HG03064 (cell line): ENCODE measurements around the gene OST4.
"Not testable (repeated sequence)": the region's sequence is repeated elsewhere in the genome, so short reads cannot be mapped to it uniquely, and the experiment has no call there.

Experiments used
- ATAC-seq: cut with Tn5 transposase; IDR thresholded peaks from one replicate; pipeline ENCODE4 v1.9.1; 2021; ENCODE audit warnings: low read depth; ENCODE audit not compliant: unreplicated experiment

OST4 gene

DNA sequence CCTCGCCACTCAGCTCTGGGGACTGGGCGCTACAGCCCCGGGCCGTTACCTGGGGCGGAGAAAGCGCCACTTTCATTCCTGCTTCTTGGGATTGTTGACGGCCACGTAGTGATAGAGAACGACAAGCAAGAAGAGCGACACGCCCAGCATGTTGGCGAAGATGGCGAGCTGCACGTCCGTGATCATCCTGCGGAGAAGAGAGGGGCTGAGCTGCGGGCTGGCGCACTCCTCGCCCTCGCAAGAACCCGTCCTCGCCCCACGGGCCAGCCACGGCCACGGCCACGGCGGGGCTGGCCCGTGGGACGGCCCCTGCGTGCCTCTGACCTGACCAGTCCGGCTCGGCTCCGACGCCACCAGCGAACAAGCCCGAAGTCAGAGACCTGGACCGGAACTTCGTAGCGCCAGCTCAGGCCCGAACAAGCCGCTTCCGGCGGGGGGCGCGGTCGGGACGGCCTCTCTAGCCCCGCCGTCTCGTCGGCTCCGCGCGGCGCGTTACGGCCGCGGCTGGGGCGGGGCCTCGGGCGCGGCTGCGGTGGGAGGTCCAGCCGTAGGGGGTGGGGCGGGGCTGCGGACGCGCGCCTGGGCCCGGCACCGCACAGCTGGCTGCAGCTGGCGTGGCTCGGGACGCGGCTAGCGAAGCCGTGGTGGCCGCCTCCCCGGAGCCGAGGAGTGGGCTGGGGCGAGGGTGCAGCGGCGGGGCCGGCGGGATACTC, at the start of gene OST4:
Gene OST4 (minus strand): TSS at position 378 of the 713 bp plus-strand sequence.
- peak; percentile 89 for ATAC-seq

DNA sequence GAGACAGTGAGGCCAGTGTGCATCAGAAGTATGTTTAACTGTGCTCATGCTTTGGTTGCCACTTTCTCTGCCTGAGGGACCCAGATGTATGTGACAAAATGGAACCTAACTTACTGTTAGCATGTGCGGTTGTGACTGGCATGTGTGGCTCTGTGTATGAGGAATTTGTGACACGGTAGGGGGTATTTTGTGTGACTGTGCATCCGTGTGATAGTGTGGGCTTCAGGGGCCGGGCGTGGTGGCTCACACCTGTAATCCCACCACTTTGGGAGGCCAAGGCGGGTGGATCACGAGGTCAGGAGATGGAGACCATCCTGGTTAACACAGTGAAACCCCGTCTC, 47.8 kb upstream of the OST4 start:
- ATAC-seq: not testable (repeated sequence)

DNA sequence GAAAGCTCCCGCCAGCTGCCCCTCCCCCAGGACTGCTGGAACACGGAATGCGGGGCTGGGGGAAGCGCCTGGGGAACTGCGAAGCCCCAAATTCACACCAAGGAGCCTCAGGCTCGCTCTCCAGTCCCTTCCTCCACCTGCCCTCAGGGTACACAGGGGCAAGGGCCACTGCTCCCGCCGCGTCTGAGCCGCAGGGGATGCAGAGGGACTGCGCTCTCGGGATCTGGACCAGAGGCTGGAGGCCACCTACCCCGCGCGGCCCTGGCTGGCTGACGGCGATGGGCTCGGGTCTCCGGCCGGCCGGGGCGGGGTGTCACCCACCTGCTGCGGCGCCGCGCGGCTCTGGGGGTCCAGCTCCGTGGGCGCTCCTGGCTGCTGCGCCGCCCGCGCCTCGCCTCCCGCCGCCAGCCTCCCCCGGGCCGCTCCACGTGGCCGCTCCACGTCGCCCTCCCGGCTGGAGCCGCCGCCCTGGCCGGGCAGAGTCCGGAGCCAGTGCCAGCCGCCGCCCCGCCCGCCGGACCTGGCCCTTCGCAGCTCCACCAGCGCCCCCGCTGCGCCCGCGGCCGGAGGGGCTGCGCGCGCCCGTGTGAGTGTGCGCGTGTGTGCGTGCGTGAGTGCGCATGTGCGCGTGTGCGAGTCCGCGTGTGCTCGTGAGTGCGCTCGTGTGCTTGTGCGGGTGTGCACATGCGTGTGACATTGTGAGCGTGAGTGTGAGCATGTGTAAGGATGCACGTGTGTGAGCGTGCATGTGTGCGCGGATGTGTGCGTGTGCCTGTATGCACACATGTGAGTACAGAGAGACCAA, 47.3 kb upstream of the OST4 start, which contains the start of gene CGREF1:
Gene CGREF1 (minus strand): TSS at position 604 of the 805 bp plus-strand sequence. CDS start 14,762 bp downstream, outside the sequence.
- no peak for ATAC-seq

DNA sequence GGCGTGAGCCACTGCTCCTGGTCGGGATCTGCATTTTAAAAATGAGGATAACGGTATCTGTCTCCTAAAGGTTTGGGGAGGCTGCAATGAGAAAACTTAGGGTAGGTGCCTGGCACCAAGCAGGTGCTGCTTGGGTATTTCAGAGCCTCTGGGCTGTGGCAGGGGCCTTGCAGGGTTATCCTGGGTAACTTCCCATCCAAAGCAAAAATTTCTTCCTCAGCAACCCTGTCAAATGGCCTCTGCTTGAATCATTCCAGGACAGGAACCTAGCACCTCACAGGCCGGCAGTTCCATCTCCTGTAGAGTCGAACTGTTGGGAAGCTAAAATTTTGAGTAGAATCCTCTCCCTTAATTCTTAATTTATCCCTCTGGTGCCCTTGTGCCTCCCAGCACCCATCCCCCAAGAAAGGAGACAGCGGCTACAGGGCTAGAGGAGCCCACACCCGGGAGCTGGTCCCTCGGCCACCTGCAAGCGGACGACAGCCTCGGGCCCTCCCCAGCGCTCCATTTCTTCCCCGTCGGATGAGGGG, 46.6 kb upstream of the OST4 start:
- no peak for ATAC-seq

DNA sequence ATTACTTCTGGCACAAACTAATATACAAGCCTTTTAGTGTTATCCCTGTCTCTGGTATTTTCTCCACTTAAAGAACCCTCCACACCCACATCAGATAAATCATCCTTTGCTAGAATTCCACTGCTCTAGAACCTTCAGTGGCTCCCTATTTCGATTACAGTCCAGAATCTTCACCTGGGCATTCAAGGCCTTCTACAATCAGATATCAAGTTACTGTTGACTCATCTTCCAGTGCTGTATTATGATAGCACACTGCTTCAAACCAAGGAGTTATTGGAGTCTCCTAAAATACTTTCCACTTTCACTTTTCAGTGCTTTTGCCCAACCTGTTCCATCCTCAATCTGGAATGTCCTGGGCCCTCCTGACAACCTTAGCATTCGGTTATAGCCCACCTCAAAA, 44.1 kb upstream of the OST4 start:
- no peak for ATAC-seq

DNA sequence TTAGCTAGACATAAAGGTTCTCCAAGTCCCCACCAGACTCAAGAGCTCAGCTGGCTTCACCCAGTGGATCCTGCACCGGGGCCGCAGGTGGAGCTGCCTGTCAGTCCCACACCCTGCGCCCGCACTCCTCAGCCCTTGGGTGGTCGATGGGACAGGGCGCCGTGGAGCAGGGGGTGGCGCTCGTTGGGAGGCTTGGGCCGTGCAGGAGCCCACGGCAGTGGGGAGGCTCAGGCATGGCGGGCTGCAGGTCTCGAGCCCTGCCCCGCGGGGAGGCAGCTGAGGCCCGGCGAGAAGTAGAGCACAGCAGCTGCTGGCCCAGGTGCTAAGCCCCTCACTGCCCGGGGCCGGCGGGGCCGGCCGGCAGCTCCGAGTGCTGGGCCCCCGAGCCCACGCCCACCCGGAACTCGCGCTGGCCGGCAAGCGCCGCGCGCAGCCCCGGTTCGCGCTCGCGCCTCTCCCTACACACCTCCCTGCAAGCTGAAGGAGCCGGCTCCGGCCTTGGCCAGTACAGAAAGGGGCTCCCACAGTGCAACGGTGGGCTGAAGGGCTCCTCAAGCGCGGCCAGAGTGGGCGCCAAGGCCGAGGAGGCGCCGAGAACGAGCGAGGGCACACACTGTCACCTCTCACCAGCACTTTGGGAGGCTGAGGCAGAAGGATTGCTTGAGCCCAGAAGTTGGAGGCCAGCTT, 40.1 kb upstream of the OST4 start:
- not testable (repeated sequence) for ATAC-seq

DNA sequence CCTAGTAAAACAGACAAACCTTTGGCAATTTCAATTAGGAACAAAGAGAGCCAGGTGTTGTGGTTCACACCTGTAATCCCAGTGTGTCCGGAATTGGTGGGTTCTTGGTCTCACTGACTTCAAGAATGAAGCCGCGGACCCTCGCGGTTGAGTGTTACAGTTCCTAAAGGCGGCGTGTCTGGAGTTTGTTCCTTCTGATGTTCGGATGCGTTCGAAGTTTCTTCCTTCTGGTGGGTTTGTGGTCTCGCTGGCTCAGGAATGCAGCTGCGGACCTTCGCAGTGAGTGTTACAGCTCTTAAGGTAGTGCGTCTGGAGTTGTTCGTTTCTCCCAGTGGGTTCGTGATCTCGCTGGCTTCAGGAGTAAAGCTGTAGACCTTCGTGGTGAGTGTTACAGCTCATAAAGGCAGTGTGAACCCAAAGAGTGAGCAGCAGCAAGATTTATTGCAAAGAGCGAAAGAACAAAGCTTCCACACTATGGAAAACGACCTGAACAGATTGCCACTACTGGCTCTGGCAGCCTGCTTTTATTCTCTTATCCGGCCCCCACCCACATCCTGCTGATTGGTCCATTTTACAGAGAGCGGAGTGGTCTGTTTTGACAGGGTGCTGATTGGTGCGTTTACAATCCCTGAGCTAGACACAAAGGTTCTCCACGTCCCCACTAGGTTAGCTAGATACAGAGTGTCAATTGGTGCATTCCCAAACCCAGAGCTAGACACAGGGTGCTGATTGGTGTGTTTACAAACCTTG, 39.3 kb upstream of the OST4 start:
- not testable (repeated sequence) for ATAC-seq

DNA sequence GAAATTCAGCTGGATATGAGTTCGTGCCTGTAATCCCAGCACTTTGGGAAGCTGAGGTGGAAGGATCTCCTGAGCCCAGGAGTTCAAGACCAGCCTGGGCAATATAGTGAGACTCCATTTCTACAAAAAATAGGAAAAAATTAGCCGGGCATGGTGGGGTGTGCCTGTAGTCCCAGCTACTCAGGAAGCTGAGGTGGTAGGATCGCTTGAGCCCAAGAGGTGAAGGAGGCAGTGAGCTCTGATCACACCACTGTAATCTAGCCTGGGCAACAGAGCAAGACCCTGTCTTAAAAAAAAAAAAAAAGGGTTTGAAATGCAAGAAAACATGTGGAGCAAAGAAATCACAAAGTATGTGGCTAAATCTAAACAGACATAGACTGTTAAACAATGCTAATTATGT, 37.6 kb upstream of the OST4 start:
- no peak for ATAC-seq

DNA sequence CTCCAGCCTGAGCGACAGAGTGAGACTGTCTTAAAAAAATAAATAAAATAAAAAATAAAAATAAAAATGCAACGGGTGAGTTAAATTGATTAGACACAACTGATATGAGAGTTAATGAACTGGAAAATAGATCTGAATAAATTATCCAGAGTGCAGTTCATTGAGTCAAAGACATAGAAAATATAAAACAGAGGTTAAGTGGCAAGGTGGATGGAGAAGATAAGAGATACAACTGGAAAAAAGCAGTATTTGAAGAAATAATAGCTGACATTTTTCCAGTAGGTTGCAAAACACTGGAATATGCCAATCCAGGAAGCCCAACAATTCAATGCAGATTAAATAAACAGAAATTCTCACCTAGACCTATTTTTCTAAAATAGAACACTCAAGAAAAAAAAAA, 36.8 kb upstream of the OST4 start:
- ATAC-seq: no peak

DNA sequence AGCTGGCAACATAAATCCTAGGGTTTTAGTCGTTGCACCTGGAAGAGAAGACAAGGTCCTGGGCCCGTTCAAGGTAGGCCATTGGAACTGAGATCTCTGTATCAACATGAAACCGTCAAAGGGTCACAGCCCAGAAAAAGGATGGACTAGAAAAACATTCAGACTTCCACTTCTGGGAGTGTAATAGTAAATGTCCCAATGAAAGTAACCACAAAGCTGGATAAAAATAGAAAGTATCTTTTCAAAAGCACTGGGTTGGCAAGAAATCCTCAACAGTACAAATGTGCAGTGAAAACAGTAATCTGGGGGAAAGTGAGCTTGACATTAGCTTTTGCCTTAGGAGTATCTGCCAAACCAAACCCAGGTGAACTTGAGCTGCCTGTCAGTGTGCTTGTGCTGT, 34.5 kb upstream of the OST4 start:
- ATAC-seq: no peak

DNA sequence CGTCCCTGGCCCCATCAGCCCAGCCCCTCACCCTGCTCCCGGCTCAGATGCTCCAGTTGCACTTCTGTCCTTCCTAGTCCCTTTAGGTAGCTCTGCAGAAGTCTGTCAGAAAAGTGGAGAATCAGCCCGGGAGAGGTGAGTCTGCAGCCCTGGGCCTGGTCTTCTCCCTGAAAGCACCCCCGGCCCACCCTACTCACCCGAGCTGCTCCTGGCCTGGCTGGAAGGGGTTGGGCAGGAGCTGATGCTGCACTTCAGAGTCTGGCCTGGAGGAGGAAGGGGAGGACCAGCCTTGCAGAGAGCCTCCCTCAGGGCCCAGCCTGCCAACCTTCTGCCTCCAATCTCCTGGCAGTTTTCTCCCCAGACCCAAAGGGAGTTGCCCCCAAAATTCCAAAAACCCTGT, 30.9 kb upstream of the OST4 start:
- ATAC-seq: no peak

DNA sequence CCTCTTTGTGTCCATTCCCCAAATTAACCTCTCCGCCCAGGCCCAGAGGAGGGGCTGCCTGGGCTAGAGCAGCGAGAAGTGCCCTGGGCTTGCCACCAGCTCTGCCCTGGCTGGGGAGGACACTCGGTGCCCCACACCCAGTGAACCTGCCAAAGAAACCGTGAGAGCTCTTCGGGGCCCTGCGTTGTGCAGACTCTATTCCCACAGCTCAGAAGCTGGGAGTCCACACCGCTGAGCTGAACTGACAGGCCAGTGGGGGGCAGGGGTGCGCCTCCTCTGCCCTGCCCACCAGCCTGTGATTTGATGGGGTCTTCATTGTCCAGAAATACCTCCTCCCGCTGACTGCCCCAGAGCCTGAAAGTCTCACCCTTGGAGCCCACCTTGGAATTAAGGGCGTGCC, 28.6 kb upstream of the OST4 start:
- no peak for ATAC-seq

DNA sequence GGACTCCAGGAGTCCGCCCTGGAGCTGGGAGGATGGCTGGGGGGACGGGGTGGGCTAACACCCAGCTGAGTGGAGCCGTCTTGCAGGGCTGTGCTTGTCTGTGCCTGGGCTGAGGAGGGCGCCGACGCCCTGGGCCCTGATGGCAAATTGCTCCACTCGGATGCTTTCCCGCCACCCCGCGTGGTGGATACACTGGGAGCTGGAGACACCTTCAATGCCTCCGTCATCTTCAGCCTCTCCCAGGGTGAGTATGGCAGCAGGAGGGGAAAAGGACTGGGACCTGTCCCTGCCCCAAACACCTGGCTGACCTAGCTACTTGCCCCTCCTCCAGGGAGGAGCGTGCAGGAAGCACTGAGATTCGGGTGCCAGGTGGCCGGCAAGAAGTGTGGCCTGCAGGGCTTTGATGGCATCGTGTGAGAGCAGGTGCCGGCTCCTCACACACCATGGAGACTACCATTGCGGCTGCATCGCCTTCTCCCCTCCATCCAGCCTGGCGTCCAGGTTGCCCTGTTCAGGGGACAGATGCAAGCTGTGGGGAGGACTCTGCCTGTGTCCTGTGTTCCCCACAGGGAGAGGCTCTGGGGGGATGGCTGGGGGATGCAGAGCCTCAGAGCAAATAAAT, 28.0 kb upstream of the OST4 start:
- ATAC-seq: no peak

DNA sequence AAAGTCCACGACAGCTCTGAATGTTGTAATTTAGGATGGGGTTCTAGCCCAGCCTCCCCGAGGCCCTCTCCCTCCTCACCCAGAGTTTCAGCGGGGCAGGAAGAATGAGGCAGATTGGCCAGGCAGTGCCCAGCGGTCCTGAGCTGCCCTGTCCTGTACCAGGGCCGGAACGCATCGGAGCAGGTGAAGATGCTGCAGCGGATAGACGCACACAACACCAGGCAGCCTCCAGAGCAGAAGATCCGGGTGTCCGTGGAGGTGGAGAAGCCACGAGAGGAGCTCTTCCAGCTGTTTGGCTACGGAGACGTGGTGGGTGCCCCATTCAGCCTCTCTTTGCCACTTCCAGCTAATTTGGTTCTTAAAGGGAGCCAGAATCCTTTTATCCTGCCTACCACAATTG, 25.9 kb upstream of the OST4 start:
- ATAC-seq: no peak

DNA sequence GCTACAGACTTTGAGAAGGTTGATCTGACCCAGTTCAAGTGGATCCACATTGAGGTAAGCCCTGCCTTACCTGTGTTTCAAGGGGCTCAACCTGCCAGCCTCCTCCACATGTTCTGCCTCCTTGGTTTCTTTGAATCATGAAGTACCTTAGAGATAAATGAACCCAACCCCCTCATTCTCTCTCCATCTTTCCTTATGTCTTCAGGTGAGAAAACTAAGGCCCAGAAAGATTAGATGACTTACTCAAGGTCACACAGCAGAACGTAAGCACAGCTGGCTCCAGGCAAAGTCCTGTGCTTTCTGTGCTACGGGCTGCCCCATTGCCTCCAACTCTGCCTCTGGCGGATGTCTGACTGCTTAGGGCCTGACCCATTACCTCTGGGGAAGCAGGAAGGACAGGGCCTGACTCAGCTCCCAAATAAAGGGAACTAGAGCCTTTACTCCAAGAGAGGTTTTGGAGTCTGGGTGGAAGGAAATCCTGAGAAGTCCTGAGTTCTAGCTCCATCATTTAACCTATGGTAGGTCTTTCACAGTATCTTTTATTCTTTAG, 25.4 kb upstream of the OST4 start:
- ATAC-seq: no peak

DNA sequence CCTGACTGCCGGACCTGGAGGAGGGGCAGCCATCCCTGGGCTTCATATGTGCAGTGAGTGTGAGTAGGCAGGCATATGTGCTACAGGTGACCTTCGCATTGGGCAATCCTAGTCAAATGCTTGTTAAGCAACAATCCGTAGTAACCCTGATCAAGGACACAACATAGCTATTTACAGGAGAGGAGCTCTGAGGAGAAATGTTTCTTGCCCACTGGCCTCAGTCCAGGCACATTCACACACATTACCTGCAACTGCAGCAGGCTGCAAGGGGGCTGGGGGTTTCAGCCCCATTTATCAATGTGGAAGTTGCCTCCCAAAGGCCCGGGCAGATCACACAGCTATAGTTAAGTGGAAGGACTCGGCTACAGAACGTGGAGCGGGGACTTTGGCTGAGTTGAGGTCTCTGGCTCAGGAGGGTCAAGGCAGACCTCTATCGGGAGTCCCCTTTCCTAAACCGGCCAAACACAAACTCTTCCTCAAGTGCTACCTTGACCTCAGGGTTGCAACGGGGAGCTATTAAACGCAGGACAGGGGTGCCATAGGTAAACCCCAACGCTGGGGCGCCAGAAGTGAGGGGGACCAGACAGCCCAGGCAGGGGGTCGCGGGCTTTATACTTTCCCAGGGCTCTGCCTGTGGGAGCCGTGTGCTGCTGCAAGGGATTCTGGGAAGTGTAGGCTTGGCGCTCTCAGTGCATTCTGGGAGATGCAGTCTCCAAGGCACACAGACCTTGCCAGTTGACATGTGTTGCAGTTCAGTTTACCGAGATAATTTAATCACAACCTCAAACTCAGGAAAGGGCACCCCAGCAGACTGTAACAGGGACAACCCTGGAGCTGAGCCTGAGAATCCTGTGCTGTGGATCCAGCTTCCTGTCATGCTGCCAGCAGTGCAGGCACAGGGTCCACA, 24.5 kb upstream of the OST4 start:
- no peak for ATAC-seq

DNA sequence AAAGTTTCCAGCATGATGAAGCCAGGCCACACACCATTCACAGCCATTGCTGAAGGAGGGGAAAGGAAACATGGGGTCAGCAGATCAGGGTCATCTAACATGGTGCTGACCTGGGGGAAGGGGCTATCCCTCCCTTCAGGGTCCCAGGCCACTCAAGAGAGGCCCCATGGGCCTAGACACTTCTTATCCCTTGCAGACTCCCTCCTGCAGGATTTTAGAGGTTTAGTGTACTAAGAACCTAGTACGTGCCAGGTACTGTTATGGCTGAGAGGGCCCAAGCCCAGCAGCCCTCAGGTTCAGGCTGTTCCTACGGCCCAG, 23.9 kb upstream of the OST4 start:
- ATAC-seq: no peak

DNA sequence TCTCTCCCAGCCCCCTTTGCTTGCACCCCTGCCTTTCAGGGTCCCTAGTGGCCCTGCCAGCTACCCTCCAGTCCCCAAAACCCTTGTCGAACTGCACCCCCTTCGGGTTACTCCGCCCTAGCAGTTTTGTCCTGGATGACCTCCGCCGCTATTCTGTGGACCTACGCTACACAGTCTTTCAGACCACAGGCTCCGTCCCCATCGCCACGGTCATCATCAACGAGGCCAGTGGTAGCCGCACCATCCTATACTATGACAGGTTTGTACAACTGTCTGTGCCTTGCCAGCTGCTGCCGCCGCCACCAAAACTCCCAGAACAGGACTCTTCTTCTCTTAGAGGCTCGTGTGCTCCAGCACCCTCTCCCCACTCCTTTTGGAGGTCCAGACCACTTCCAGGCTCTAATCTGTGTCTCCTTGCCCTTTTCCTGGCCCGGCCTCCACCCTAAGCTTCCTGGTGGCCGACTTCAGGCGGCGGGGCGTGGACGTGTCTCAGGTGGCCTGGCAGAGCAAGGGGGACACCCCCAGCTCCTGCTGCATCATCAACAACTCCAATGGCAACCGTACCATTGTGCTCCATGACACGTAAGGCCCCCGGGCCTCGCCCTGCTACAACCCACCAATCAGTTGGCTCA, 23.0 kb upstream of the OST4 start:
- no peak for ATAC-seq
